Activated CD4-positive, alpha-beta T cell treated with anti-CD3 and anti-CD28 coated beads for 36 hours (primary cell): ENCODE data around the gene PMM2. TPM values are rescaled to one million over a fixed set of nuclear protein-coding genes. Genes with fewer than 3 reads are reported as not detected.
A peak's percentile ranks its signal among the peaks of the same experiment; 100 is the strongest.

Source experiments
- ATAC-seq: fragments of 200-7000 bp; cut with Tn5 transposase; one replicate; pipeline ENCODE4 v1.10.0; 2021; ENCODE audit warnings: mild to moderate bottlenecking, moderate library complexity
- CTCF ChIA-PET: fragments of 350-600 bp; sonication (Branson Sonifier 250); formaldehyde crosslinking; loops from one replicate; lab custom pipeline; 2021; ENCODE audit warnings: antibody characterized with exemption; lab: Charles Lee
- POLR2A ChIA-PET: fragments of 350-600 bp; sonication (Branson Sonifier 250); formaldehyde crosslinking; loops from one replicate; lab custom pipeline; 2021; ENCODE audit warnings: antibody characterized with exemption, inconsistent platforms; lab: Charles Lee
- DNase-seq: peaks from one replicate; pipeline ENCODE4 v3.0.0-alpha.2; 2020
- H3K27ac Mint-ChIP-seq: one replicate; pipeline ENCODE4 v1.8.0; 2021; ENCODE audit warnings: mixed read lengths
- H3K27me3 Mint-ChIP-seq: one replicate; pipeline ENCODE4 v1.8.0; 2021; ENCODE audit warnings: mixed read lengths
- H3K36me3 Mint-ChIP-seq: one replicate; pipeline ENCODE4 v1.8.0; 2021; ENCODE audit warnings: low read depth, mixed read lengths
- H3K4me1 Mint-ChIP-seq: one replicate; pipeline ENCODE4 v1.8.0; 2021; ENCODE audit warnings: mixed read lengths
- H3K4me3 Mint-ChIP-seq: one replicate; pipeline ENCODE4 v1.8.0; 2021; ENCODE audit warnings: mild to moderate bottlenecking, moderate library complexity, mixed read lengths
- H3K9me3 Mint-ChIP-seq: one replicate; pipeline ENCODE4 v1.8.0; 2021; ENCODE audit warnings: low read depth, mixed read lengths
- intact Hi-C, 2 experiments: fragments of 100-400 bp; cut with DNase I in 1 of 2; cut with micrococcal nuclease in 1 of 2; formaldehyde crosslinking; loops; one replicate each; pipeline versions ENCODE4 v1.14.2 to v1.15.1; 2022 to 2024; cut with DNase I, micrococcal nuclease
- total RNA-seq, 2 experiments: library from RNA; stranded (reverse); gene quantifications; one replicate each; pipeline ENCODE4 v1.2.3, GENCODE V29; 2021

The PMM2 gene
- total RNA-seq, 2 experiments from 2014 or later = 38.3 to 39.0 TPM

- H3K4me1 Mint-ChIP-seq = peaks cover 30% of the 10 kb centered on the region
- intact Hi-C loops = no loop called here
- H3K27ac Mint-ChIP-seq = peak overlapping the region; percentile 55
- ChIA-PET CTCF (interaction anchor here (0.6 to 1.1 kb wide), 3 partner anchors 28 to 83 kb away, joined by 3 to 6 read pairs (median 3); no protein-coding TSS in a partner anchor), POLR2A (no interaction called here)
- ATAC-seq (no peak), DNase-seq (no peak)
- no peak overlapping the region for H3K4me3 Mint-ChIP-seq
- peaks cover 44% of the 10 kb centered on the region for H3K36me3 Mint-ChIP-seq
- no peaks in the 10 kb centered on the region for H3K27me3 Mint-ChIP-seq
- no peaks in the 10 kb centered on the region for H3K9me3 Mint-ChIP-seq
These were observed 55.5 kb downstream of the PMM2 start for GRCh38 chr16:8853150-8853549.

GRCh38 chr16:8853611-8854010 is 56.0 kb downstream of the PMM2 start:
- ChIA-PET CTCF (interaction anchor here (0.6 to 1.1 kb wide), 2 partner anchors 28 to 83 kb away, joined by 3 to 6 read pairs; no protein-coding TSS in a partner anchor), POLR2A (no interaction called here)
- Mint-ChIP-seq H3K4me1 (peaks cover 30% of the 10 kb centered on the region), H3K36me3 (peaks cover 46% of the 10 kb centered on the region), H3K27me3 (no peaks in the 10 kb centered on the region), H3K4me3 (no peak overlapping the region), H3K27ac (peak overlapping the region; percentile 55), H3K9me3 (no peaks in the 10 kb centered on the region)
- intact Hi-C loops = loop anchor here in 1 of 2 experiments (2.0 kb wide), 1 partner anchor 15 kb away; the partner anchor contains the start of gene CARHSP1
- DNase-seq (no peak), ATAC-seq (no peak)

- CTCF ChIA-PET = interaction anchor here (1.1 to 1.2 kb wide), 2 partner anchors 26 to 82 kb away, joined by 3 read pairs; no protein-coding TSS in a partner anchor
- H3K36me3 Mint-ChIP-seq = peaks cover 46% of the 10 kb centered on the region
- H3K4me1 Mint-ChIP-seq = peaks cover 28% of the 10 kb centered on the region
- no peak for ATAC-seq
- intact Hi-C loops = loop anchor here in 1 of 2 experiments (2.0 kb wide), 1 partner anchor 14 kb away; the partner anchor contains the start of gene CARHSP1
- POLR2A ChIA-PET = no interaction called here
- H3K9me3 Mint-ChIP-seq = no peaks in the 10 kb centered on the region
- peak overlapping the region; percentile 51 for H3K27ac Mint-ChIP-seq
- no peak for DNase-seq
- no peaks in the 10 kb centered on the region for H3K27me3 Mint-ChIP-seq
- no peak overlapping the region for H3K4me3 Mint-ChIP-seq
These were observed 56.8 kb downstream of the PMM2 start for GRCh38 chr16:8854298-8854948.

- ATAC-seq (no peak), DNase-seq (peak; percentile 42)
- ChIA-PET POLR2A (no interaction called here), CTCF (interaction anchor here (1.2 kb wide), 1 partner anchor 25 kb away, joined by 3 read pairs; no protein-coding TSS in a partner anchor)
- Mint-ChIP-seq H3K27ac (peak overlapping the region; percentile 51), H3K9me3 (no peaks in the 10 kb centered on the region), H3K36me3 (peaks cover 42% of the 10 kb centered on the region), H3K4me1 (peaks cover 22% of the 10 kb centered on the region), H3K27me3 (no peaks in the 10 kb centered on the region), H3K4me3 (no peak overlapping the region)
- intact Hi-C loops = loop anchor here in 1 of 2 experiments (2.0 kb wide), 1 partner anchor 14 kb away; the partner anchor contains the start of gene CARHSP1
These were observed 57.6 kb downstream of the PMM2 start for GRCh38 chr16:8855051-8855786.

- ChIA-PET CTCF (no interaction called here), POLR2A (no interaction called here)
- DNase-seq = no peak
- Mint-ChIP-seq H3K36me3 (peaks cover 34% of the 10 kb centered on the region), H3K9me3 (no peaks in the 10 kb centered on the region), H3K27me3 (no peaks in the 10 kb centered on the region), H3K4me1 (peaks cover 16% of the 10 kb centered on the region), H3K27ac (no peak overlapping the region), H3K4me3 (no peak overlapping the region)
- intact Hi-C loops = loop anchor here in 1 of 2 experiments (2.0 kb wide), 1 partner anchor 13 kb away; the partner anchor contains the start of gene CARHSP1
- no peak for ATAC-seq
These were observed 58.3 kb downstream of the PMM2 start for GRCh38 chr16:8855972-8856371.

- DNase-seq (no peak), ATAC-seq (no peak)
- no peaks in the 10 kb centered on the region for H3K27me3 Mint-ChIP-seq
- peaks cover 35% of the 10 kb centered on the region for H3K36me3 Mint-ChIP-seq
- intact Hi-C loops = no loop called here
- ChIA-PET POLR2A (interaction anchor here (1.4 kb wide), 1 partner anchor 10 kb away, joined by 3 read pairs; the partner anchor contains the start of gene CARHSP1), CTCF (interaction anchor here (0.7 to 1.0 kb wide), 2 partner anchors 10 to 21 kb away, joined by 3 to 4 read pairs; partner anchors contain the start of gene CARHSP1)
- H3K27ac Mint-ChIP-seq = no peak overlapping the region
- H3K4me1 Mint-ChIP-seq = peaks cover 11% of the 10 kb centered on the region
- no peaks in the 10 kb centered on the region for H3K9me3 Mint-ChIP-seq
- no peak overlapping the region for H3K4me3 Mint-ChIP-seq
These were observed 61.6 kb downstream of the PMM2 start for GRCh38 chr16:8858994-8859912.

GRCh38 chr16:8859913-8860881 is 62.6 kb downstream of the PMM2 start:
- ATAC-seq (no peak), DNase-seq (no peak)
- Mint-ChIP-seq H3K27ac (no peak overlapping the region), H3K4me1 (peaks cover 14% of the 10 kb centered on the region), H3K36me3 (peaks cover 28% of the 10 kb centered on the region), H3K27me3 (no peaks in the 10 kb centered on the region), H3K4me3 (no peak overlapping the region), H3K9me3 (no peaks in the 10 kb centered on the region)
- POLR2A ChIA-PET = interaction anchor here (1.4 kb wide), 1 partner anchor 9 kb away, joined by 3 read pairs; the partner anchor contains the start of gene CARHSP1
- intact Hi-C loops = no loop called here
- CTCF ChIA-PET = interaction anchor here (0.6 to 1.0 kb wide), 2 partner anchors 21 to 157 kb away, joined by 3 to 4 read pairs; no protein-coding TSS in a partner anchor

GRCh38 chr16:8861563-8862308 is 64.1 kb downstream of the PMM2 start:
- POLR2A ChIA-PET = no interaction called here
- intact Hi-C loops = no loop called here
- CTCF ChIA-PET = interaction anchor here (0.6 to 1.6 kb wide), 3 partner anchors 14 to 19 kb away, joined by 3 to 6 read pairs (median 3); no protein-coding TSS in a partner anchor

GRCh38 chr16:8862309-8863130 is 64.9 kb downstream of the PMM2 start:
- POLR2A ChIA-PET = no interaction called here
- no peaks in the 10 kb centered on the region for H3K9me3 Mint-ChIP-seq
- no peak for ATAC-seq
- H3K36me3 Mint-ChIP-seq = peaks cover 22% of the 10 kb centered on the region
- H3K27me3 Mint-ChIP-seq = no peaks in the 10 kb centered on the region
- no peak overlapping the region for H3K4me3 Mint-ChIP-seq
- no peak for DNase-seq
- no peak overlapping the region for H3K27ac Mint-ChIP-seq
- intact Hi-C loops = no loop called here
- H3K4me1 Mint-ChIP-seq = peaks cover 28% of the 10 kb centered on the region
- CTCF ChIA-PET = interaction anchor here (0.6 to 1.6 kb wide), 4 partner anchors 13 to 73 kb away, joined by 3 to 6 read pairs (median 4); no protein-coding TSS in a partner anchor

More at GRCh38 chr16:8861563-8862308, 64.1 kb downstream of the PMM2 start:
- H3K9me3 Mint-ChIP-seq = no peaks in the 10 kb centered on the region
- peaks cover 22% of the 10 kb centered on the region for H3K36me3 Mint-ChIP-seq
- H3K27ac Mint-ChIP-seq = no peak overlapping the region
- DNase-seq (no peak), ATAC-seq (no peak)
- H3K4me3 Mint-ChIP-seq = no peak overlapping the region
- no peaks in the 10 kb centered on the region for H3K27me3 Mint-ChIP-seq
- peaks cover 25% of the 10 kb centered on the region for H3K4me1 Mint-ChIP-seq
